Measurements from ENCODE around the gene UBA6.
A peak's percentile ranks its signal among the peaks of the same experiment; 100 is the strongest.
"Not testable (repeated sequence)": the region's sequence is repeated elsewhere in the genome, so short reads cannot be mapped to it uniquely, and the experiment has no call there.

UBA6 gene

DNA sequence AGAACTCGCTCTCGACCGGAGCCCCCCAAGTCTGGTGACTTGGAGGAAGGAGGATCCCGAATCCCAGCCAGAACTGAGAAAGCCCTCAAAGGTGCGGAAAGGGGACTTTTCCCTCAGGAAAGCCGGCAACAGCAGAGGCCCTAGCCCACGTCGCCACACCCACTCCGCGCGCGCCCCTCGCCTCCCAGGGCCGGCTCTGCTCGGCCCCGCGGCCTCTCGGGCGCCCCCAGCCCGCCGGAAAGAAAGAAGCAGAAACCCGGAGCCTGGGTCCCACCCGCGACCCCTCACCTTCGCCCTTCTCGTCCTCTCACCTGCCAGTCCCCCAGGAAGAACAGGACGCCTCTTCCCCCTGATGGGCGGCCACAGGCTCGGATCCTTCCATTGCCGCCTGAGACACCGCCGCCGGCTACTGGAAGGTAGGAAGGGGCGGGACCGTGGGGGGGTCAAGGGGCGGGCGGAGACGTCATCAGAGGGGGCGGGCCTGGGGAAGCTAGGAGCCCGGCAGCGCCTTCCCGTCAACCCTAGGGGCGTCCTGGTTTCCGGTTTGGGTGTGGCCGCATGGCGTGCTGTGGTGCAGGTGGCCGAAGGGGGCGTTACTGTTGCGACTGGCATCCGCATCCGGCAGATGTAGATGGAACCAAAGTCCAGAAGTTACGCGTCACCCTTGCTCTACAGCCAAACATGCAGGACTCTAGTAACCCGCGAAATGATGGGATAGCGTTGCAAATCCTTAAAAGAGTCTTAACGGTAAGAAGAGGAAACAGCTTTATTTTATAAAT lies at the start of gene UBA6:
TSS of gene UBA6 (minus strand) at position 418 of the 779 bp plus-strand sequence. CDS start at position 382, 36 bp downstream.
- DNase-seq: peak; percentile 85 to 91

DNA sequence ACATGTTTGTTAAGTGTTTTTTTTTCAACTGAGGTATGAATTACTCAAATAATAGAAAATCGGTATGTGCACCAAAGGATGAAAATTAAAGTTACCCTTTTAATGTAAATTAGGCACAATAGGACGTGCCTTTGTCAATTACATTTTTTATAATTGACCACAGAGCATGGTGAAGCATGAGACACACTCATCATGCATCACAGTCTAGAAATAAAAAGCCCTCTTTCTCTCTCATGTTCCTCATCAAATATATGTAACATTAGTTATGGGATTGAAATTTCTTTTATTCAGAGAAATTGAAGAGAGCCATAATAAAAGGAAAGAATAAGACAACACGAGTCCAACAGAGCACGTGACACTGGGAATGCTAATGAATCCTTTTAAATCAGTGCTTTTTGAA lies 49.7 kb upstream of the UBA6 start:
- DNase-seq: no peak

DNA sequence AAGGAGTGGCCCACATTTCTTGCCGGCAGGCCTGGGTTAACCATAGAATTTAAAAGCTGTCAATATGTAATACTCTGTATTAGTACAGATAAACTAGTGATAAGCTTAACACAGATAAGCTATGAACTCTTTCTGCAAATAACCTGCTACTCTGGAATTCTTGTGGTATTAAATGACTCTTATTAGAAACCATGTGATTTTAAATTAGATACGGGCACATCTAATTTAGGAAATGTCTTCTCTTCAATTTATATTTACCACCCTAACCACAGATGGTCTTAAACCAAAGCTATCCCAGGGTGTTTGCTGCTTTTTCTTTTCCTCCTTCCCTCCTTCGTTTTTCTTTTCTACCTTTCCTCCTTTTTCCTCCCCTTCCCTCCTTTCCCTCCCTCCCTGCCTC lies 48.3 kb upstream of the UBA6 start:
- no peak for DNase-seq

DNA sequence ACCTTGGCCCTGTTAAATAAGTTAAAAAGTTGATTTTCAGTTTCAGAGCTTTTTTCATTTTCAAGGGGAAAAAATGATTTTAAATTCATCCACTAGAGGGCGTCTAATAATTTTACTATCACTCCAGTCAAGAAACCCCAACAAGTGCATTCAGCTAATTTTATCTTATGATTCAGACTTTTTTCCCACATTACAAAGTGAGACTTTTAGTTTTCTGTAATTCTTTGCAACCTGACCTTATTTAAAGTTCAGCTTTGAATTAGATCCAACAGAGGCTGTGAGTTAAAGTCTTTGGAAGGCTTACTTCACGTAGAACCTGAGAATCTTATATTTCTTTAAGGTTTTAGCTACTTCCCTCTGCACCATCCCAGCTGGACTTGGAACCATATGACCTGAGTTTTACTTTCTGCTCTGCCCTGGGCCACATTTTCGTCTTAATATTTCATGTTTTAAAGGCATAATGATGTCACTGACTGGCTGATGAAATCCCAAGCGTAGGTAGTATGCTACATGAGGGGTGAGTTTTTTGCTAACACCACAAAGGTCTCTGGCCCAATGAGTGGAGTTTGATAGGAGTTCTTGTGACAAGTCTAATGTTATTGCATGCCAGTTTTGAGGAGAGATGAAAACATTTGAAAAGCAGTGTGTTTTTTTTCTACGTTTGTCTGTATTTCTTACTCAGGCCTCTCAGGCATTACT lies 46.0 kb upstream of the UBA6 start:
- peak in 1 of 2 donors; percentile 73 for DNase-seq

DNA sequence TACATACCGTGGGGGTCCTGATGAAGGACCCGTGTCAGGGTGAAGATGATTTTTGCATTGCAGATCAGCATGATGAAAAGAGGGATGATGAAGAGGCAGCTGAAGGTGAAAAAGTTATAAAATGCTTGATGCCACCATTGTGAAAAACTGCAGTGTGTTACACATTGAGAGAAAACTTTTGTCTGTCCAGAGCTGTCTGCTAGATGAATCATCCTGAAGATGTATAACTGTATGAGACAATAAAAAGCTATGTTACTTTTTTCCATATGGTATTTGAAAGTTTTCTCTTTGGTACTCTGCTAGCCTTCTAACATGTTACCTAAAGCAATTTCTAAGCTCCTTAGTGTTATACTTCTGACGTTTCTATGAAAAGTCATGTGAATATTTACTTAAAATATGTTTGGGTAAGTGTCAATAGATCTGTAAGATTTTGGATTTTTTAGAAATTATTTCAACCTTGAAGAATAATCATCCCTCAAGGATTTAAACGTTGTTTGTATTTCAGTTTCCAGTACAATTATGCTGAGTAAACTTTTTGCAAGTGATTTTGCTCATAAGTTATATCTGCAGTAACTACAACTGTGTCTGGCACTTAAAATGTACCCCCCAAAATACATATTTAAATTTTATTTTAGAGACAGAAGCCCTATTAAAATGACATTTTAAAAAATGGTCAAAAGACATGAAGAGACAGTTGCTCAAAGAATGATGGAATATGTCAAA lies 43.8 kb upstream of the UBA6 start:
- no peak for DNase-seq

DNA sequence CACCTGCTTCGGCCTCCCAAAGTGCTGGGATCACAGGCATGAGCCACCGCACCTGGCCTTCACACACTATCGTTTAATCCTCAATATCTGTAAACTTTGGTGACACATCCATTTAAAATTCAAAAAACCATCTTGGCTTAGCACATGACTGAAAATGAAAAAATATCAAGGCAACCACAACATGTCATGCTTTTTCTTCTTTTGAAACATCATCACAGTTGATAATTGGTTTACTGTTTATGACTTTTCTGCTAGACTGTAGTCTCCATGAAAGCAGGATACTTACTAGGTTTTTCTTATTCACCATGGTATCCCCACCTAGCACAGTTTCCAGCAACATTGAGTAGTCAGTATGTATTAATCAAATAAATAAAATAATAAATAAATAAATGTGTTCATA lies 42.2 kb upstream of the UBA6 start:
- no peak for DNase-seq

DNA sequence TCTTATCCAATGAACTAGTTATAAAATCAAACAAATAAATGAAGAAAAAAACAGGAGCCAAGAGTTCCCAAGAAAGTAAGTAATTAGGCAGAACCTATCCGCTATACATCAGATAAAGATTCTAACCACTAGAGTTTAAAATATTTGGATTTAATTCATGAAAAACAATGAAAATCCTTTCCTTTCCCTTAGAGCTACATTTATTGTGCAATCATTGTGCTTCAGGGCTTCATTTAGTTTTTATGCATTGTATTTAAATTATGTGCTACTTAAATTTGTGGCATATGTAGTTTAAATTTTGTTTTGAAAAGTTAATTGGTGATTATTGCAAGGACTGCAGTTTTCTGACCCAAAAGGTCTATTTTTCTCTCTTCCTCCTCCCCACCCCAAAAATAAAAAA lies 35.3 kb upstream of the UBA6 start:
- DNase-seq: no peak

DNA sequence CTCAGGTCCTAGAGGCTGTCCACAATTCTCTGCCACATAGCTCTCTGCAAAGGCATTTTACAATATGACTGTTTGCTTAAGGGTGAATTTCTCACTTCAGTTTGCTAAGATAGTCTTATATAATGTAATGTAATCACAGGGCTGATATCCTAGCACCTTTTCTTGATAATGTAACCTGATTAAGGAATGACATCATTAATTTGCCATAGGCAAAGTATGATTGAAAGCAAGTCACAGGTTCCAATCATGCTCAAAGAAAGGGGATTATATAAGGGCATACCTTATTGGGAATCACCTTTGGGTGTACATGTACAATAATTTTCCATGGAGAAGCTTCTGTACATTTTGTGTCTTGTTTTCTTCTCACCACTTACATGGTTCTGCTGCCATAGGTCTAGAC lies 34.4 kb upstream of the UBA6 start:
- no peak for DNase-seq

DNA sequence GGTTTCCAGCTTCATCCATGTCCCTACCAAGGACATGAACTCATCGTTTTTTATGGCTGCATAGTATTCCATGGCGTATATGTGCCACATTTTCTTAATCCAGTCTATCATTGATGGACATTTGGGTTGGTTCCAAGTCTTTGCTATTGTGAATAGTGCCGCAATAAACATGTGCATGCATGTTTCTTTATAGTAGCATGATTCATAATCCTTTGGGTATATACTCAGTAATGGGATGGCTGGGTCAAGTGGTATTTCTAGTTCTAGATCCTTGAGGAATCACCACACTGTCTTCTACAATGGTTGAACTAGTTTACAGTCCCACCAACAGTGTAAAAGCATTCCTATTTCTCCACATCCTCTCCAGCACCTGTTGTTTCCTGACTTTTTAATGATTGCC lies 29.6 kb upstream of the UBA6 start:
- DNase-seq: not testable (repeated sequence)

DNA sequence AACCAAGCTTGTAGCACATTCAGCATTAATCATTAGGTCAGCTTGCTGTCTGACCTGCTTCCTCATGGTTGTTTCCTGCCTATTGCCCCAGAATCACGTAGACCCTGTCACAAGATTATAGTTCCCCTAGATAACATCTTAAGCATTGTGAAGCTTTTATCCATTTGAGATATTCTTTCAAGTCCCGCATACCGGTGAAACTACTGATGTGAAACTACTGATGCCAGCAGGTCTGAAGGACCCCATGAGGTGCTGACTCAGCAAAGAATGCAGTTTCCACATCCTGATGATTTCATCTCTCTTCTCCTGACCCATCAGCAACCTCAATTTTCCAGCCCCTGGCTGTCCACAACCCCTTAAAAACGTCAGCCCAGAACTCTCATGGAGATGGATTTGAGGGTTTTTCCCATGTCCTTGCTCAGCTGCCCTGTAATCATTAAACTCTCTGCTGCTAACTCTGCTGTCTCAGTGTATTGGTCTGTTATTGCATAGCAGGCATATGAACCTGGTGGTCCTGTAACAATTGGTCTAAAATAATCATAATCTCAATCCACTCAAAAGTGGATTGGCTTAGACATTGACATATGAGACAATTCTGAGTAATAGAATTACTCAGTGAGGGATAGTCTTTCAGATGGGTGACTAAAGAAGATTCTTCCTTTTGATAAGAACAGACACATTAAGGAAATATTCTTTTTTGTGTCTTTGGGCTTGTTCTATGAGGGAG lies 26.3 kb upstream of the UBA6 start:
- no peak for DNase-seq

DNA sequence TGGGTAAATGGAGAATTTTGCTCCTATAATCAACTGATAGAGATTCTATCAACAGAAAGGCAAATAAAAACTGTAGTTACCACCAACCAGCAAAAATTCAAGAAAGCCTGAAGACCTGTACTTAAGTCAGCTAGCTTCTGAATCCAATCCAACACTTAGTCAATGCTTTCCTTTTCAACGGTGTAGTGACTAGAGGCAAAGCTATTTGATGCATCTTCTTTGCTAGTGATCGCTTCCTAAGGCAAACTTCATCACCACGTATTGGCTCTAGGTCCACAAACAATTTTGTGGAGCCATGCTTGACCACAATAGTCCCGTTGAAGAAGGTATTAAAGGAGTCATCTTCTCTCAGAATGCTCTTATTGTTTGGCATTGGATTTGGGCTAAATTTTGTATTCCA lies 25.0 kb upstream of the UBA6 start:
- no peak for DNase-seq

DNA sequence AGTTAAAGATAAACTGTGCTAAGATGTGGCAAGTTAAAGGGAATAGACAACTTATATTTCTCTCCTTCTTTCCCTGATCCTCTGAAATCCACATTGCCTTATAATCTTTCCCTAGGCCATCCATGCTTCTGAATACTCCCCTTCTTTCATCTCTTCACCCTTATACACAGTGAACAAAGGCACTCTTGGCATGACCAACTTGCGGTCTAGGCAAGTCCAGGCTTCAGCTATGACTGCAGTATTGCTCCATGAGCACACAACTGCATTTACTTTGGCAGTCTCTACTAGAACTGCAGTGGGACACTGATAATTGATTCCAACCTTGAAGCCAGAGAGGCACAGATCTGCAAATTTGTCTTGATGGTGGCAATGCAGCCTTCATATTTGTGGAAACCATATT lies 24.2 kb upstream of the UBA6 start:
- DNase-seq: no peak

DNA sequence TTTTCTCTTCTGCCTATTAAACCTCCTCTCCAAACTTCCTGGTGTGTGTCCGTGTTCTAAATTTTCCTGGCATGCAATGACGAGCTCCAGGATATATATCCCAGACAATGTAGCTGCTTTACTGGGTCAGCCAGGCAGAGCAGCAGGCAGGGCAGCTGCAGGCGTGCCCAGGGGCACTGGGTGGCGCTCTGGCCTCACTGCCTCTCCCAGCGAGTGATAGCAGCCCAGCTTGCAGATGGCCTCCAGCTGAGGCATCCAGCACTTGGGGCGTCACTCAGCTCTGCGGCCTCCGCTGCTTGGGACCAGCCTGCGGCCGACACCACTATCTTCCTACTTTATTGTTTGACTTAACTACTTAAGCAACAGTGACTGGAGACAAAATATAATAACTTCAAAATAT lies 23.0 kb upstream of the UBA6 start:
- no peak for DNase-seq

DNA sequence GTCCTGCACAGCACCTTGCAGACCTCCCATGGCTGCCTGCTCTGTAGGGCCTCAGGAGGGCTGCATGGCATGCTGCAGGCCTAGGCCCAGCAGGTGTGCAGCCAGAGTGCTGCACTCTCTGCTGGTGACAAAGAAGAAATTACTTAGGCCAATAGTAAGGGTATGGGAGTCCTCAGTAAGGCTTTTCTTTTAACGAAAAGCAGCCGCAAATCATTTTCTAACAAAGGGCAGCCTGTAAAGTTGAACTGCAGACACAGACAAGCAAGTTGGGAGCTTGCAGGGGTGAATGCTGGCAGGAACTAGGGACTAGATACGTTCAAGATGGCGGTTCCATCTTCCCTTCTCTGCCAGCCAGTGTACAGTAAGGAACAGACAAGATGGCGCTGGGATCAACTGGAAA lies 22.4 kb upstream of the UBA6 start:
- no peak for DNase-seq

DNA sequence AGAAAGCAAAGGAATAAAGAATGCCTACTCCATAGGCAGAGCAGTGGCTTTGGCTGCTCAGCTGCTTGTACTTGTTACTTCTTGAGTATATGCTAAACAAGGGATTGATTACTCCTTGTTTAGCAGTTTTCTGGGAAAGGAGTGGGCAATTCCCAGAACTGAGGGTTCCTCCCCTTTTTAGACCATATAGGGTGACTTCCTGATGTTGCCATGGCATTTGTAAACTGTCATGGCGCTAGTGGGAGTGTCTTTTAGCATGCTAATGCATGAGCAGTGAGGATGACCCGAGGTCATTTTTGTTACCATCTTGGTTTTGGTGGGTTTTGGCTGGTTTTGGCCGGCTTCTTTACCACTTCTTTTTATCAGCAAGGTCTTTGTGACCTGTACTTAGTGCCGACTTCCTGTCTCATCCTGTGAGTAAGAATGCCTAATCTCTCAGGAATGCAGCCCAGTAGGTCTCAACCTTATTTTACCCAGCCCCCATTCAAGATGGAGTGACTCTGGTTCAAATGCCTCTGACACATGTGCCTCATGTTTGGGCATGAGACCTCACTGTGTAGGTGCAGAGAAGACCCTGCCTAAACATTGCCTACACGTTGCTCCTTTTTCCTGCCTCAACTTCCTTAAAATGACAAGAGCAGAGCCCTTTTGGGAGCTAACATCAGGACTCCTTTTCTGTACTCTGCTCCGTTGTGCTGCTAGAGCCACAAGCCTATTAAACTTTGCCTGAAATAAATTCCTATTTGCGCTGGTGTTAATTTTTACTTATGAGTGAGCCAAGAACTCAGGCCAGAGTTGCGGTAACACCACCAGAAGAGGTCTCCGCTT lies 21.0 kb upstream of the UBA6 start:
- no peak for DNase-seq

DNA sequence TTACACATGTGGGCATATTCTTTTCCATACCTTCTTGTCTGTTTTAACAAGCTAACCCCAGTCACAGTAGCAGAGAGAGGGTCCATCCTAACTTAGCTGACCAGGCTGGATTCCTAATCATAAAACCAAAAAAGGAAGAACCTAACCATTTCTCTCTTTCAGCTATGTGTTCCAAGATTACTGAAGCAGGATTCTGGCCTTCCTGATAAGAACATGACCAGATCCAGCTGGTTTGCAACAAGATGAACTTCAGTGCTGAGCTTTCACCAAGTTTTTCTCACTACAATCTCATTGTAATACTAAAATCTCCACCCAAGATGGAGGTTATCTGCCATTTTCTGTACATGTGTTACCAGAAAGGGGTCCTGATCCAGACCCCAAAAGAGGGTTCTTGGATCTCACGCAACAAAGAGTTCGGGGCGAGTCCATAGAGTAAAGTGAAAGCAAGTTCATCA lies 20.4 kb upstream of the UBA6 start:
- no peak for DNase-seq

DNA sequence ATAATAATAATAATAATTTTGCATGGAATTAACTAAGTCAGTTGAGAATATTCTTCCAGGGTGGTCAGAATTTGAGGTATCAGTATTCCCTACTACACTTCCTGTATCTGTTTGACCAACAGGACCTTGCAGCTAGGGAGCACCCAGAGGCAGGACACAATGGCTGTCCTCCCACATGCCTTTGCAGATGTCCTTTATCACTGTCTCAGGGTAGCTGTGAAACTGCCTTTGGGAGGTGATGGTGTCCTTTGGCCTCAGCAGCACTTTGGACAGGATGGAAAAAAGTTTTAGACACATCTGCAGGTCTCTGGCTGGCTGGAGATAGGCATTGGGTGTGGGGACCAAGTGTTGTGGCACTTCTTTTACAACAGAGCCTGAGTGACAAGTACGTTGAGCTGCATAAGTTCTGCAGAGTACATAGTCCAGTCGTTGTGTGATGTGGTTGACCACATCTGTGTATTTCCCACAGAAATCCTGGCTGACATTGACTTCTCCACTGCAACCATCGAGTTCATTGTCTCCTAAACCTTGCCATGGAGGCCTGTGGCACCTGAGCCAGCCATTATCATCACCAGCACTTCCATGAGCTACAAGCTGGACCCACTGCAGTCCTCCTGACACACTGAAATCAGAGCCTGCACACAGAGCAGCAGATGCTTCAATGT lies 19.1 kb upstream of the UBA6 start:
- no peak for DNase-seq

DNA sequence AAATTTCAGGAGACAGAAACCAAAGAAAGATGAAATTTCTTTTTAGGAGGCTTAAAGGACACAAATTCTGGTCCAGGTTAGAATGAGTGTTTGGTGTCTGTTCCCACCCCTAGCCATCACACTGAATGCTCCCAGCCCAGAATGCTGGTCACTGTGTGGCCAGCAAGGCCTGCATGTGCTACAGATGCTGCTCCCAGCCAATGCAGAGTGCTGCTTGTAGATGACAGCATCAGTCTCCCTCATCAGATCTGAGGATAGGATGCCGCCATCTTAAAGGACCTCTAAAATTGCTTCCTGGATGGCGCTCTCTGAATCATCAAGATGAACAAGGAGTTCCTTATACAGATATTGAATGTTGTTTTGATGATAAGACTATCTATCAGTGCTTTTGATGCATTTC lies 17.9 kb upstream of the UBA6 start:
- DNase-seq: no peak

DNA sequence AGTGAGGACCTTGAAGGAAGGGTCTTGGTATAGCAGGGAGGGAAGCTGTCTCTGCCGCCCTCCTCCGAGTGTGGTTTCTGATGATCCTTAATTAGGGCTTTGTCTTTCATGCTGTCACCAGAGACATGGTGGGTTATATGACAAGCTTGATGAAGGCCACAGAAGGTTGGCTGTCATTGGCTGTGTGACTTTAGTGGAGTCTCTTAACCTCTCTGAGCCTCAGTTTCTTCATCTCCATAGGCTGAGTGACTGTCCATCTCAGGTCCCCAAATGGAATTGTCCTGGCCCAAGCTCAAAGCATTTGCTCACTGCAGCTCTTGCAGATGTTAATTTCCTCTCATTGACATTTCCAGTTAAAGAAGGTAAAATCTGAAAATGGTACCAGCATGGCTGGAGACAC lies 16.6 kb upstream of the UBA6 start:
- DNase-seq: no peak

DNA sequence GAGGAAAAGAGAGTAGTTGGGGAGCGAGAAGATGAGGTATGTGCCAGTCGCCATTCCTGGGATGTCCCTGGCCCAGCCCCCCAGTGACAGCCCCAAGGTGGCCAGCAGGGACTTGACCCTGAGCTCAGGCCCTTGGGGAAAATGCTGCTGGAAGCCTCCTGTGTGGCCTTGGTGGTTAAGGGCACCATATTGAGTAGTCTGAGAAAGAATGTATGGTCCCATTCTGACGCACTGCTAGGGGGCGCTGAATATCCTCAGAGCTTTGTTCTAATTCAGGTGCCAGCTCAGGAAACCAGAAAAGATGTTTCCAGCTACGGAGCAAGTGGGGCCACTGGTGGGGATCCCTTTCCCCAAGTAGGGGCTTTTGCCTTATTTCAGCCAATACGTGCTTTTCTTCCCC lies 14.0 kb upstream of the UBA6 start:
- DNase-seq: no peak

DNA sequence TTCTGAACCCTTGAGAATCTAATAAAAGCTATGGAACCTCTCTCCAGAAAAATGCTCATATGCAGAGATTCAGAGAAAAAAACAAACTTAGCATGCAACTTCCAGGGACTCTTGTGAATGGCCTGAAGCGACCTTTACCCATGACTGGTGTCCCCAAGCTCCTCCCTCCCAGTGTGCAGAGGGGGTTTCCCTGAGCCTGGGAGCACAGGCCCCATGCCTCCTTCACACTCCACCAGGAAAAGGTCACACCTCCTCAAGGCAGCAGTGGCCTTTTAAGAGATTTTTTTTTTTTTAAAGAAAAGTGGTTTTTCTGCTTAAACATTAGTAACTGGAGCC lies 13.3 kb upstream of the UBA6 start:
- DNase-seq: no peak
